Ishikawa (cell line): ENCODE measurements around the gene STT3A.

Source experiments
- CEBPB ChIP-seq: IDR thresholded peaks from 2 replicates; pipeline ENCODE4 v1.6.1; 2012
- EGR1 ChIP-seq: IDR thresholded peaks from 2 replicates; pipeline ENCODE4 v1.6.1; 2012
- FOXM1 ChIP-seq: IDR thresholded peaks from 2 replicates; pipeline ENCODE4 v1.6.1; 2012; ENCODE audit warnings: low read depth, borderline replicate concordance
- MAX ChIP-seq: IDR thresholded peaks from 2 replicates; pipeline ENCODE4 v1.6.1; 2012
- NFIC ChIP-seq: IDR thresholded peaks from 2 replicates; pipeline ENCODE4 v1.6.1; 2012
- RAD21 ChIP-seq: IDR thresholded peaks from 2 replicates; pipeline ENCODE4 v1.6.1; 2012; ENCODE audit warnings: low read depth
- REST ChIP-seq: IDR thresholded peaks from 2 replicates; pipeline ENCODE4 v1.6.1; 2012; ENCODE audit warnings: low read depth, mild to moderate bottlenecking
- TAF1 ChIP-seq: IDR thresholded peaks from 2 replicates; pipeline ENCODE4 v1.6.1; 2012; ENCODE audit warnings: low read depth, mild to moderate bottlenecking
- TCF12 ChIP-seq: IDR thresholded peaks from 2 replicates; pipeline ENCODE4 v1.6.1; 2012; ENCODE audit warnings: low read depth
- TEAD4 ChIP-seq: IDR thresholded peaks from 2 replicates; pipeline ENCODE4 v1.6.1; 2012
- USF1 ChIP-seq: IDR thresholded peaks from 2 replicates; pipeline ENCODE4 v1.6.1; 2012
- YY1 ChIP-seq: IDR thresholded peaks from 2 replicates; pipeline ENCODE4 v1.6.1; 2012; ENCODE audit warnings: low read depth
- ZBTB7A ChIP-seq: IDR thresholded peaks from 2 replicates; pipeline ENCODE4 v1.6.1; 2012; ENCODE audit warnings: low read depth

GRCh38 chr11:125605417-125605816, 12.8 kb downstream of the STT3A start:
- TF ChIP-seq CEBPB (no peak), YY1 (no peak), USF1 (no peak), MAX (no peak), NFIC (no peak), REST (no peak), TAF1 (no peak), TCF12 (no peak), RAD21 (no peak), EGR1 (no peak), FOXM1 (no peak), ZBTB7A (no peak), TEAD4 (no peak)
